SK-N-SH treated with all-trans-retinoic acid at 6 μM for 48 hours (cell line): ENCODE results near the gene ANKIB1.
A peak's percentile ranks its signal among the peaks of the same experiment; 100 is the strongest.

ENCODE experiments used
- ATAC-seq: fragments of 200-7000 bp; cut with Tn5 transposase; 3 replicates; pipeline ENCODE4 v1.9.1; 2020; ENCODE audit warnings: mild to moderate bottlenecking, moderate library complexity
- ARNTL ChIP-seq: fragments of 450-650 bp; formaldehyde crosslinking; IDR thresholded peaks from 2 replicates; pipeline ENCODE4 v1.5.0; 2020; ENCODE audit warnings: low read depth, mild to moderate bottlenecking, moderate library complexity, borderline replicate concordance
- BACH2 ChIP-seq: fragments of 250-450 bp; sonication (Bioruptor Pico); IDR thresholded peaks from 2 replicates; pipeline ENCODE4 v1.9.0; 2021; ENCODE audit warnings: mild to moderate bottlenecking, borderline replicate concordance
- CREB5 ChIP-seq: fragments of 250-450 bp; sonication (Bioruptor Pico); IDR thresholded peaks from 2 replicates; pipeline ENCODE4 v1.5.1; 2020; ENCODE audit warnings: low read depth, mild to moderate bottlenecking, moderate library complexity
- CSDC2 ChIP-seq: fragments of 250-450 bp; sonication (Bioruptor Pico); IDR thresholded peaks from 2 replicates; pipeline ENCODE4 v1.5.0; 2020; ENCODE audit warnings: mild to moderate bottlenecking, moderate library complexity
- ESRRG ChIP-seq: fragments of 250-450 bp; sonication (Bioruptor Pico); IDR thresholded peaks from 2 replicates; pipeline ENCODE4 v1.6.1; 2021; ENCODE audit warnings: mild to moderate bottlenecking
- GLIS3 ChIP-seq: fragments of 250-450 bp; sonication (Bioruptor Pico); IDR thresholded peaks from 2 replicates; pipeline ENCODE4 v1.5.0; 2020; ENCODE audit warnings: mild to moderate bottlenecking, moderate library complexity
- ISL1 ChIP-seq: fragments of 250-450 bp; sonication (Bioruptor Pico); IDR thresholded peaks from 2 replicates; pipeline ENCODE4 v2.1.2; 2022; ENCODE audit warnings: mild to moderate bottlenecking, moderate library complexity
- OSR1 ChIP-seq: fragments of 250-450 bp; sonication (Bioruptor Pico); IDR thresholded peaks from 2 replicates; pipeline ENCODE4 v1.8.0; 2022; ENCODE audit warnings: moderate library complexity, mild to moderate bottlenecking, inconsistent platforms
- PPARA ChIP-seq: fragments of 250-450 bp; sonication (Bioruptor Pico); IDR thresholded peaks from 2 replicates; pipeline ENCODE4 v1.5.0; 2020; ENCODE audit warnings: mild to moderate bottlenecking, borderline replicate concordance
- RARB ChIP-seq: fragments of 250-450 bp; sonication (Bioruptor Pico); IDR thresholded peaks from 2 replicates; pipeline ENCODE4 v1.8.0; 2021; ENCODE audit warnings: mild to moderate bottlenecking, moderate library complexity
- SNAI2 ChIP-seq: fragments of 250-450 bp; sonication (Bioruptor Pico); IDR thresholded peaks from 2 replicates; pipeline ENCODE4 v1.5.0; 2020; ENCODE audit warnings: mild to moderate bottlenecking, moderate library complexity
- TCF4 ChIP-seq: fragments of 250-450 bp; sonication (Bioruptor Pico); IDR thresholded peaks from 2 replicates; pipeline ENCODE4 v1.8.0; 2021; ENCODE audit warnings: mild to moderate bottlenecking, moderate library complexity, borderline replicate concordance
- TOX ChIP-seq: fragments of 250-450 bp; sonication (Bioruptor Pico); IDR thresholded peaks from 2 replicates; pipeline ENCODE4 v1.8.0; 2021; ENCODE audit warnings: mild to moderate bottlenecking, moderate library complexity, borderline replicate concordance
- ZC3H10 ChIP-seq: fragments of 250-450 bp; sonication (Bioruptor Pico); IDR thresholded peaks from 2 replicates; pipeline ENCODE4 v1.5.1; 2021; ENCODE audit warnings: mild to moderate bottlenecking, moderate library complexity
- ZFP3 ChIP-seq: fragments of 250-450 bp; sonication (Bioruptor Pico); IDR thresholded peaks from 2 replicates; pipeline ENCODE4 v1.5.0; 2020; ENCODE audit warnings: mild to moderate bottlenecking, moderate library complexity
- ZFP30 ChIP-seq: fragments of 450-650 bp; formaldehyde crosslinking; IDR thresholded peaks from 2 replicates; pipeline ENCODE4 v1.5.0; 2022; ENCODE audit warnings: mild to moderate bottlenecking, moderate library complexity
- ZNF565 ChIP-seq: fragments of 450-650 bp; formaldehyde crosslinking; conservative IDR thresholded peaks from 2 replicates; pipeline ENCODE4 v1.5.0; 2020; ENCODE audit warnings: low read depth, mild to moderate bottlenecking, moderate library complexity
- ZNF70 ChIP-seq: fragments of 450-650 bp; formaldehyde crosslinking; IDR thresholded peaks from 2 replicates; pipeline ENCODE4 v1.5.0; 2020; ENCODE audit warnings: mild to moderate bottlenecking, moderate library complexity
- ZNF8 ChIP-seq: fragments of 450-650 bp; formaldehyde crosslinking; IDR thresholded peaks from 2 replicates; pipeline ENCODE4 v1.5.0; 2020; ENCODE audit warnings: mild to moderate bottlenecking, moderate library complexity
- TF ChIP-seq, protein P1 (sequence below): fragments of 250-450 bp; sonication (Bioruptor Pico); IDR thresholded peaks from 2 replicates; pipeline ENCODE4 v1.8.0; 2020; ENCODE audit warnings: mild to moderate bottlenecking, moderate library complexity, borderline replicate concordance
- TF ChIP-seq, protein P2 (sequence below): fragments of 250-450 bp; sonication (Bioruptor Pico); IDR thresholded peaks from 2 replicates; pipeline ENCODE4 v1.5.1; 2021; ENCODE audit warnings: mild to moderate bottlenecking, moderate library complexity

Gene ANKIB1

GRCh38 chr7:92281031-92281430 is 35.3 kb downstream of the ANKIB1 start:
- ATAC-seq = no peak
- TF ChIP-seq OSR1 (CRISPR knock-in tag) = no peak
- no peak for TF ChIP-seq BACH2 (CRISPR knock-in tag)
- TF ChIP-seq TOX (CRISPR knock-in tag) = no peak
- no peak for TF ChIP-seq RARB (CRISPR knock-in tag)
- TF ChIP-seq ZNF70 = no peak
- TF ChIP-seq ARNTL (CRISPR knock-in tag) = no peak
- TF ChIP-seq SNAI2 (CRISPR knock-in tag) = no peak
- no peak for TF ChIP-seq ZC3H10
- no peak for TF ChIP-seq ZFP3 (CRISPR knock-in tag)
- no peak for TF ChIP-seq TCF4
- TF ChIP-seq CSDC2 (CRISPR knock-in tag) = no peak
- no peak for TF ChIP-seq GLIS3 (CRISPR knock-in tag)
- TF ChIP-seq CREB5 = no peak

DNA sequence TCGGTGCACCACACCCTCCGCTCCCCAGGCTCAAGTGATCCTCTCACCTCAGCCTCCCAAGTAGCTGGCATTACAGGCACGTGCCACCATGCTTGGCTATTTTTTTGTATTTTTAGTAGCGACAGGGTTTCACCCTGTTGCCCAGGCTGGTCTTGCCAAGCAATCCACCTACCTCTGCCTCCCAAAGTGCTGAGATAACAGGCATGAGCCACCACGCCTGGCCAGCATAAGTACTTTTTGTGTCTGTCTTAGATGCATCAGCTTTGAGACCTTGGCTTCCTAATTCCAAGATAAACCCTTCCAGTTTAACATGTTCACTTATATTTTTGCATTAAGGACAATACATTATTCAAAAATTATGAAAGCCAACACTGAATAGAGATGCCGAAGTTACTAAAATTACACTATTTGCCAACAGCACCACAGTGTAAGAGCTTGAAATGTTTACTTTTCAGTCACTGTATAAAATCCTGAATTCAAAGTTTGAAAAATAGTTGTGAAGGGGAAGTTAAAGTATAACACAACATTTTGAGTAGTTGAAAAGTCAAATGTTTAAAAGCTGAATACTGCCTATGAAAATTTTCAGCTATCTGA is 36.5 kb downstream of the ANKIB1 start:
- ATAC-seq = no peak
- TF ChIP-seq, protein P1, sequence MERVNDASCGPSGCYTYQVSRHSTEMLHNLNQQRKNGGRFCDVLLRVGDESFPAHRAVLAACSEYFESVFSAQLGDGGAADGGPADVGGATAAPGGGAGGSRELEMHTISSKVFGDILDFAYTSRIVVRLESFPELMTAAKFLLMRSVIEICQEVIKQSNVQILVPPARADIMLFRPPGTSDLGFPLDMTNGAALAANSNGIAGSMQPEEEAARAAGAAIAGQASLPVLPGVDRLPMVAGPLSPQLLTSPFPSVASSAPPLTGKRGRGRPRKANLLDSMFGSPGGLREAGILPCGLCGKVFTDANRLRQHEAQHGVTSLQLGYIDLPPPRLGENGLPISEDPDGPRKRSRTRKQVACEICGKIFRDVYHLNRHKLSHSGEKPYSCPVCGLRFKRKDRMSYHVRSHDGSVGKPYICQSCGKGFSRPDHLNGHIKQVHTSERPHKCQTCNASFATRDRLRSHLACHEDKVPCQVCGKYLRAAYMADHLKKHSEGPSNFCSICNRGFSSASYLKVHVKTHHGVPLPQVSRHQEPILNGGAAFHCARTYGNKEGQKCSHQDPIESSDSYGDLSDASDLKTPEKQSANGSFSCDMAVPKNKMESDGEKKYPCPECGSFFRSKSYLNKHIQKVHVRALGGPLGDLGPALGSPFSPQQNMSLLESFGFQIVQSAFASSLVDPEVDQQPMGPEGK (CRISPR knock-in tag) = no peak
- TF ChIP-seq TOX (CRISPR knock-in tag) (no peak), TCF4 (no peak), BACH2 (CRISPR knock-in tag) (no peak), ARNTL (CRISPR knock-in tag) (no peak)
- TF ChIP-seq, protein P2, sequence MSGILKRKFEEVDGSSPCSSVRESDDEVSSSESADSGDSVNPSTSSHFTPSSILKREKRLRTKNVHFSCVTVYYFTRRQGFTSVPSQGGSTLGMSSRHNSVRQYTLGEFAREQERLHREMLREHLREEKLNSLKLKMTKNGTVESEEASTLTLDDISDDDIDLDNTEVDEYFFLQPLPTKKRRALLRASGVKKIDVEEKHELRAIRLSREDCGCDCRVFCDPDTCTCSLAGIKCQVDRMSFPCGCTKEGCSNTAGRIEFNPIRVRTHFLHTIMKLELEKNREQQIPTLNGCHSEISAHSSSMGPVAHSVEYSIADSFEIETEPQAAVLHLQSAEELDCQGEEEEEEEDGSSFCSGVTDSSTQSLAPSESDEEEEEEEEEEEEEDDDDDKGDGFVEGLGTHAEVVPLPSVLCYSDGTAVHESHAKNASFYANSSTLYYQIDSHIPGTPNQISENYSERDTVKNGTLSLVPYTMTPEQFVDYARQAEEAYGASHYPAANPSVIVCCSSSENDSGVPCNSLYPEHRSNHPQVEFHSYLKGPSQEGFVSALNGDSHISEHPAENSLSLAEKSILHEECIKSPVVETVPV (CRISPR knock-in tag) = no peak

GRCh38 chr7:92282930-92283329 is 37.2 kb downstream of the ANKIB1 start:
- ATAC-seq = no peak
- peak; percentile 68 for TF ChIP-seq ISL1 (CRISPR knock-in tag)
- no peak for TF ChIP-seq ZNF70

GRCh38 chr7:92289321-92289720 is 43.5 kb downstream of the ANKIB1 start:
- TF ChIP-seq SNAI2 (CRISPR knock-in tag) (no peak), ARNTL (CRISPR knock-in tag) (no peak), ESRRG (CRISPR knock-in tag) (no peak), ZNF565 (CRISPR knock-in tag) (no peak), PPARA (no peak), TCF4 (no peak), ZFP3 (CRISPR knock-in tag) (no peak), ZFP30 (no peak), ZNF8 (CRISPR knock-in tag) (no peak), GLIS3 (CRISPR knock-in tag) (no peak), CSDC2 (CRISPR knock-in tag) (no peak), BACH2 (CRISPR knock-in tag) (no peak), ISL1 (CRISPR knock-in tag) (no peak), TOX (CRISPR knock-in tag) (no peak)
- TF ChIP-seq, protein P2 (CRISPR knock-in tag) = no peak
- TF ChIP-seq, protein P1 (CRISPR knock-in tag) = no peak
- no peak for ATAC-seq
